ENCODE data around the gene SP140L. TPM values are rescaled to one million over a fixed set of nuclear protein-coding genes. Genes with fewer than 3 reads are reported as not detected.

The SP140L gene
- total and polyA plus RNA-seq, 2 of the 8 experiments (the other 6 are each of a cell fraction or from before 2014, with no cell fraction given): 0.36 to 1.5 TPM

GRCh38 chr2:230307485-230307884 lies 19.5 kb upstream of the SP140L start:
- no peak overlapping the region for H3K4me3 ChIP-seq (ENCODE audit: extremely low read depth in 1 of 4, insufficient read depth in 2 of 4, low read depth in 3 of 4, low read length in 4 of 4)
- no peak overlapping the region for H3K9ac ChIP-seq (replicated peaks in 1 of 4; ENCODE audit: extremely low read depth in 1 of 4, low read depth in 3 of 4, low read length in 3 of 4)
- no peak overlapping the region for H2BK5ac ChIP-seq (ENCODE audit: low read depth, low read length)
- DNase-seq (ENCODE audit: low read depth in 1 of 2, low spot score in 2 of 2) (no peak), FAIRE-seq (no peak)
- H3K56ac ChIP-seq (replicated peaks; ENCODE audit: insufficient read length, low read depth, low read length): no peak overlapping the region
- H2BK120ac ChIP-seq (replicated peaks; ENCODE audit: low read depth, low read length): no peak overlapping the region
- H3K79me1 ChIP-seq (ENCODE audit: low read depth, low read length): no peaks in the 10 kb centered on the region
- no peak overlapping the region for H3K14ac ChIP-seq (ENCODE audit: insufficient read length)
- ChIA-PET POLR2A (ENCODE audit: partially characterized antibody) (no interaction called here), CTCF (ENCODE audit: partially characterized antibody) (interaction anchor here (1.0 to 1.5 kb wide), 2 partner anchors 192 to 299 kb away, joined by 3 read pairs; no protein-coding TSS in a partner anchor)
- H3K27me3 ChIP-seq (replicated peaks in 1 of 4; ENCODE audit: control insufficient read depth in 3 of 4, extremely low read depth in 1 of 4, insufficient read depth in 3 of 4, low read length in 3 of 4): no peaks in the 10 kb centered on the region
- H2AK5ac ChIP-seq (ENCODE audit: low read depth, low read length): no peak overlapping the region
- H2BK12ac ChIP-seq (ENCODE audit: low read depth, low read length): no peak overlapping the region
- no peak overlapping the region for H2BK15ac ChIP-seq (ENCODE audit: low read length)
- H4K20me1 ChIP-seq (replicated peaks in 1 of 2; ENCODE audit: control insufficient read depth in 1 of 2, insufficient read depth in 2 of 2, low read length in 2 of 2): no peaks in the 10 kb centered on the region
- no peak overlapping the region for H2BK20ac ChIP-seq (ENCODE audit: low read length)
- no peak overlapping the region for H4K8ac ChIP-seq (ENCODE audit: extremely low read depth, insufficient read depth, low read length)
- no peak overlapping the region for H4K5ac ChIP-seq (ENCODE audit: insufficient read length, low read depth, low read length)
- no peak overlapping the region for H4K91ac ChIP-seq (replicated peaks; ENCODE audit: insufficient read length, low read length)
- H3K36me3 ChIP-seq (ENCODE audit: control insufficient read depth in 2 of 4, insufficient read depth in 4 of 4, low read length in 3 of 4): no peaks in the 10 kb centered on the region
- H3K4me1 ChIP-seq (replicated peaks in 1 of 4; ENCODE audit: control insufficient read depth in 3 of 4, insufficient read depth in 4 of 4, low read length in 3 of 4): no peaks in the 10 kb centered on the region
- H3K79me2 ChIP-seq (ENCODE audit: control insufficient read depth in 1 of 2, insufficient read depth in 2 of 2, low read length in 2 of 2): no peaks in the 10 kb centered on the region
- H3K4ac ChIP-seq (replicated peaks; ENCODE audit: insufficient read length, low read depth, low read length): no peak overlapping the region
- no peak overlapping the region for H3K4me2 ChIP-seq (ENCODE audit: insufficient read depth in 1 of 2, low read depth in 2 of 2, low read length in 2 of 2)
- H3K23me2 ChIP-seq (ENCODE audit: low read depth, low read length): no peaks in the 10 kb centered on the region
- H3K18ac ChIP-seq (ENCODE audit: extremely low read depth, low read length): no peak overlapping the region
- no peak overlapping the region for H3K27ac ChIP-seq (ENCODE audit: low read depth, low read length)
- no peak overlapping the region for H2AFZ ChIP-seq (ENCODE audit: low read length)
- H3K23ac ChIP-seq (ENCODE audit: insufficient read length): no peak overlapping the region
- 60% methylated on average over 1 of the region's 2 CpGs; no CpG with 5 or more reads in 1 of the 2 experiments for WGBS, 2 experiments (ENCODE audit: extremely low coverage in 1 of 2, insufficient coverage in 1 of 2, insufficient read length in 1 of 2, insufficient replicate concordance in 2 of 2, low coverage in 1 of 2, low lambda C conversion rate in 2 of 2, missing lambda C conversion rate in 1 of 2)
- H3K9me3 ChIP-seq (ENCODE audit: insufficient read depth in 2 of 2, low read depth in 1 of 2, low read length in 1 of 2): peaks cover 0 to 3% of the 10 kb centered on the region in 2 experiments; a peak in 1 of 4 replicates

Measured in H1 (cell line).